ENCODE measurements around the gene IGF2BP1. TPM values are rescaled to one million over a fixed set of nuclear protein-coding genes. Genes with fewer than 3 reads are reported as not detected.

The IGF2BP1 gene
- total RNA-seq, 1 experiment from 2014 or later, result 0.02 TPM

DNA sequence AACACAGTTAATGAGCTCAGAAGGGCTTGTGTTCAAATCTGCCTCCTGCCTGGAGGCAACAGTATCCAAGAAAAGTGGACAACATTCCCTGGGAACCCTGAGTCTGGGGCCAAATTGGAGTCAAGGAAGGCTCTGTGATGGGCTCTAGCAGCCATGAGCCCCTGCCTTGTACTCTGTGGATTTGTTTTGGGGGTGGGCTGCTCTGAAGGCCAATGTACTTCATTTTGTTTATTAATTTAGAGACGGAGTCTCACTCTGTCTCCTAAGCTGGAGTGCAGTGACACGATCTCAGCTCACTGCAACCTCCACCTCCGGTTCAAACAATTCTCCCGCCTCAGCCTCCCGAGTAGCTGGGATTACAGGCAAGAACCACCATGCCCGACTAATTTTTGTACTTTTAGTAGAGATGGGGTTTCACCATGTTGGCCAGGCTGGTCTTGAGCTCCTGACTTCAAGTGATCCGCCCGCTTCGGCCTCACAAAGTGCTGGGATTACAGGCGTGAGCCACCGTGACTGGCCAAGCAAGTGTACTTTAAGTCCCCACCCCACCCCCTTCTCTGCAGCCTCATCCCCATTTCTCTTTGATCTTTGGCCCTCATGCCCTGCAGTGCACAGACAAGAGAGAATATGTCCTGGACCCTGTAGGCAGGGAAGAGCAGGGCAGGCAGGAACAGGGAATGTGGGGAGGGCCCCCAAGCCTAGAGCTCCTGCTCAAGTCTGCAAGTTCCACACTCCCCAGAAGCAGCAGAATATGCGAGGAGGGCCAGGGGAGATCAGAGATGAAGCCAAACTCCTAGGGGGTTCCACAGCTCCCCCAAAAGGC, 26.1 kb upstream of the IGF2BP1 start:
- Mint-ChIP-seq H3K4me3 (ENCODE audit: unreplicated experiment) (no peak overlapping the region), H3K27ac (ENCODE audit: low read depth, unreplicated experiment) (no peak overlapping the region)
- intact Hi-C loops (cut with micrococcal nuclease), result no loop called here

DNA sequence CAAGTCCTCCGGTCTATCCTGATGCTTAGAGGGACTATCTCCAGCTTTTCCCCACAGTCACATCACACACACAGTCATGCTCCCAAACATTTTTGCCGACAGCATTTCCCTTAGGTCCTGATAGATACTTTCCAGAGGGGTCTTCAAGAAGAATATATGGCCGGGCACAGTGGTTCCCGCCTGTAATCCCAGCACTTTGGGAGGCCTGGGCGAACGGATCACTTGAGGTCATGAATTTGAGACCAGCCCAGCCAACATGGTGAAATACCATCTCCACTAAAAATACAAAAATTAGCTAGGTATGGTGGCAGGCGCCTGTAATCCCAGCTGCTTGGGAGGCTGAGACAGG, 24.5 kb upstream of the IGF2BP1 start:
- peak overlapping the region; percentile 22 for H3K4me3 Mint-ChIP-seq (ENCODE audit: unreplicated experiment)
- CTCF ChIA-PET, result interaction anchor here (1.6 kb wide), 1 partner anchor 60 kb away, joined by 4 read pairs; no protein-coding TSS in a partner anchor
- no TSS peak for BruUV-seq (replicated peaks)
- intact Hi-C loops (cut with micrococcal nuclease), result no loop called here
- TF ChIP-seq, protein P1, sequence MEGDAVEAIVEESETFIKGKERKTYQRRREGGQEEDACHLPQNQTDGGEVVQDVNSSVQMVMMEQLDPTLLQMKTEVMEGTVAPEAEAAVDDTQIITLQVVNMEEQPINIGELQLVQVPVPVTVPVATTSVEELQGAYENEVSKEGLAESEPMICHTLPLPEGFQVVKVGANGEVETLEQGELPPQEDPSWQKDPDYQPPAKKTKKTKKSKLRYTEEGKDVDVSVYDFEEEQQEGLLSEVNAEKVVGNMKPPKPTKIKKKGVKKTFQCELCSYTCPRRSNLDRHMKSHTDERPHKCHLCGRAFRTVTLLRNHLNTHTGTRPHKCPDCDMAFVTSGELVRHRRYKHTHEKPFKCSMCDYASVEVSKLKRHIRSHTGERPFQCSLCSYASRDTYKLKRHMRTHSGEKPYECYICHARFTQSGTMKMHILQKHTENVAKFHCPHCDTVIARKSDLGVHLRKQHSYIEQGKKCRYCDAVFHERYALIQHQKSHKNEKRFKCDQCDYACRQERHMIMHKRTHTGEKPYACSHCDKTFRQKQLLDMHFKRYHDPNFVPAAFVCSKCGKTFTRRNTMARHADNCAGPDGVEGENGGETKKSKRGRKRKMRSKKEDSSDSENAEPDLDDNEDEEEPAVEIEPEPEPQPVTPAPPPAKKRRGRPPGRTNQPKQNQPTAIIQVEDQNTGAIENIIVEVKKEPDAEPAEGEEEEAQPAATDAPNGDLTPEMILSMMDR (IDR thresholded peaks at IDR 0.05; ENCODE audit: unreplicated experiment), result no peak
- no peak overlapping the region for H3K27ac Mint-ChIP-seq (ENCODE audit: low read depth, unreplicated experiment)
- no peaks in the 10 kb centered on the region for H3K9me3 Mint-ChIP-seq (ENCODE audit: unreplicated experiment)
- peaks cover 18% of the 10 kb centered on the region for H3K4me1 Mint-ChIP-seq (ENCODE audit: insufficient read depth, unreplicated experiment)
- POLR2A ChIA-PET, result no interaction called here
- no peak for DNase-seq (ENCODE audit: unreplicated experiment)
- no peaks in the 10 kb centered on the region for H3K36me3 Mint-ChIP-seq (ENCODE audit: insufficient read depth, unreplicated experiment)
- peaks cover 7% of the 10 kb centered on the region for H3K27me3 Mint-ChIP-seq (ENCODE audit: insufficient read depth, unreplicated experiment)

More for the DNA sequence above, 26.1 kb upstream of the IGF2BP1 start:
- Mint-ChIP-seq H3K27me3 (ENCODE audit: insufficient read depth, unreplicated experiment) (peaks cover 7% of the 10 kb centered on the region), H3K4me1 (ENCODE audit: insufficient read depth, unreplicated experiment) (peaks cover 18% of the 10 kb centered on the region), H3K36me3 (ENCODE audit: insufficient read depth, unreplicated experiment) (no peaks in the 10 kb centered on the region), H3K9me3 (ENCODE audit: unreplicated experiment) (no peaks in the 10 kb centered on the region)
- ChIA-PET POLR2A (interaction anchor here (0.6 to 1.0 kb wide), 2 partner anchors 26 to 35 kb away, joined by 3 to 6 read pairs; partner anchors contain the start of gene SNF8), CTCF (interaction anchor here (0.6 to 0.7 kb wide), 2 partner anchors 234 to 258 kb away, joined by 3 read pairs; no protein-coding TSS in a partner anchor)
- TF ChIP-seq, protein P1 (IDR thresholded peaks at IDR 0.05; ENCODE audit: unreplicated experiment), result no peak
- DNase-seq (ENCODE audit: unreplicated experiment), result no peak
- BruUV-seq (replicated peaks), result no TSS peak

DNA sequence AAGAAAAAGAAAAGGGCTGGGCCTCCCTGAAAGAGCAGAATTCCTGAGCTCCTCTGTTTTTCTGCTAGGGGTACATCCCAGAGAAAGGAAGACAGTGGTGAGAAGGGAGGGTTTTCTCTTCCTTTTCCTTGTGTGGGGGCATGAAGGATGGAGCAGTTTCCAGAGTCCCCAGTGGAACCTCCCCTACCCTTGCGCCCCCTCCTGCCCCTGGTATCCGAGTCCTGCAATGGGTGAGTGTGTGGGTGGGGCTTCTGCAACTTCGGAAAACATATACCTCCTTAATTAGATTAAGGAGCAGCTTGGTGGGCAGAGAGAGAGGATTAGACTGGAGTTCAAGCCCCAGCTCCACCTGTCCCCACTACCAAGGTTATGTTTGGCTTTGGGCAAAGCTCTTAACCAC, 23.4 kb upstream of the IGF2BP1 start:
- no peak overlapping the region for H3K4me3 Mint-ChIP-seq (ENCODE audit: unreplicated experiment)
- POLR2A ChIA-PET, result interaction anchor here (1.7 kb wide), 1 partner anchor 29 kb away, joined by 4 read pairs; the partner anchor contains the start of gene SNF8
- intact Hi-C loops (cut with micrococcal nuclease), result no loop called here
- peaks cover 18% of the 10 kb centered on the region for H3K4me1 Mint-ChIP-seq (ENCODE audit: insufficient read depth, unreplicated experiment)
- no TSS peak for BruUV-seq (replicated peaks)
- no peaks in the 10 kb centered on the region for H3K36me3 Mint-ChIP-seq (ENCODE audit: insufficient read depth, unreplicated experiment)
- CTCF ChIA-PET, result interaction anchor here (0.7 to 1.6 kb wide), 2 partner anchors 59 to 275 kb away, joined by 3 to 4 read pairs; no protein-coding TSS in a partner anchor
- no peaks in the 10 kb centered on the region for H3K27me3 Mint-ChIP-seq (ENCODE audit: insufficient read depth, unreplicated experiment)
- H3K27ac Mint-ChIP-seq (ENCODE audit: low read depth, unreplicated experiment), result no peak overlapping the region
- H3K9me3 Mint-ChIP-seq (ENCODE audit: unreplicated experiment), result no peaks in the 10 kb centered on the region
- DNase-seq (ENCODE audit: unreplicated experiment), result no peak
- TF ChIP-seq, protein P1 (IDR thresholded peaks at IDR 0.05; ENCODE audit: unreplicated experiment), result no peak

DNA sequence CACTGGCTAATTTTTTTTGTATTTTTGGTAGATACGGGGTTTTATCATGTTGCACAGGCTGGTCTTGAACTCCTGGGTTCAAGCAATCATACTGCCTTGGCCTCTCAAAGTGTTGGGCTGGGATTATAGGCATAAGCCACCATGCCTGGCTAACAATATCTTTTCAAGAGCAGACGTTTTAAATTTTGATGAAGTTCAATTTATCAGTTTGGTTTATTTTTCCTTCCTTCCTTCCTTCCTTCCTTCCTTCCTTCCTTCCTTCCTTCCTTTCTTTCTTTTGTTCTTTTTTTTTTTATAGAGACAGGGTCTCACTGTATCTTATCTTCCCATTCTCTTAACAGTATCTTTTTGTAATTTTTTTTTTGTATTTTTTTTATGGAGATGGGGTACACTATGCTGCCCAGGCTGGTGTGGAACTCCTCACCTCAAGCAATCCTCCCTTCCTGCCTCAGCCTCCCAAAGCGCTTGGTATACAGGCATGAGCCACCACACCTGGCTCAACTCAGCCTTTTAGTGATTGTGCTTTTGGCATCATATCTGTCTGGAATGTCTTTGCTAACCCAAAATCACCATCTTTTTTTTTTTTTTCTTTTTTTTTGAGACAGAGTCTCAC, 15.2 kb upstream of the IGF2BP1 start:
- TF ChIP-seq, protein P1 (IDR thresholded peaks at IDR 0.05; ENCODE audit: unreplicated experiment), result no peak
- no TSS peak for BruUV-seq (replicated peaks)
- Mint-ChIP-seq H3K9me3 (ENCODE audit: unreplicated experiment) (no peaks in the 10 kb centered on the region), H3K27ac (ENCODE audit: low read depth, unreplicated experiment) (no peak overlapping the region), H3K27me3 (ENCODE audit: insufficient read depth, unreplicated experiment) (peaks cover 12% of the 10 kb centered on the region), H3K4me1 (ENCODE audit: insufficient read depth, unreplicated experiment) (no peaks in the 10 kb centered on the region), H3K36me3 (ENCODE audit: insufficient read depth, unreplicated experiment) (no peaks in the 10 kb centered on the region), H3K4me3 (ENCODE audit: unreplicated experiment) (no peak overlapping the region)
- no peak for DNase-seq (ENCODE audit: unreplicated experiment)
- POLR2A ChIA-PET, result no interaction called here
- intact Hi-C loops (cut with micrococcal nuclease), result no loop called here
- CTCF ChIA-PET, result no interaction called here
